Memory B cell (primary cell): ENCODE results near the gene CPN2.

Source experiments
- ATAC-seq: fragments of 150-1000 bp; cut with Tn5 transposase; 2 replicates; pipeline ENCODE4 v1.10.0; 2021; ENCODE audit warnings: low read depth, mild to moderate bottlenecking, moderate library complexity
- DNase-seq, 2 donors: peaks; one replicate each; pipeline ENCODE4 v3.0.0; 2022; ENCODE audit warnings: low spot score in 2 of 2
- H3K27ac Mint-ChIP-seq: one replicate; pipeline ENCODE4 v1.8.0; 2022; ENCODE audit warnings: mild to moderate bottlenecking, moderate library complexity, mixed read lengths
- H3K27me3 Mint-ChIP-seq: one replicate; pipeline ENCODE4 v1.8.0; 2022; ENCODE audit warnings: mixed read lengths
- H3K36me3 Mint-ChIP-seq: one replicate; pipeline ENCODE4 v1.8.0; 2022; ENCODE audit warnings: mild to moderate bottlenecking, mixed read lengths
- H3K4me1 Mint-ChIP-seq: one replicate; pipeline ENCODE4 v1.8.0; 2022; ENCODE audit warnings: mixed read lengths
- H3K4me3 Mint-ChIP-seq: one replicate; pipeline ENCODE4 v1.8.0; 2022; ENCODE audit warnings: mild to moderate bottlenecking, moderate library complexity, mixed read lengths
- H3K9me3 Mint-ChIP-seq: one replicate; pipeline ENCODE4 v1.8.0; 2022; ENCODE audit warnings: mixed read lengths

The CPN2 gene

GRCh38 chr3:194313560-194314387, 37.4 kb downstream of the CPN2 start:
- no peaks in the 10 kb centered on the region for H3K36me3 Mint-ChIP-seq
- H3K4me1 Mint-ChIP-seq = peaks cover 24% of the 10 kb centered on the region
- ATAC-seq = no peak
- H3K27ac Mint-ChIP-seq = no peak overlapping the region
- no peaks in the 10 kb centered on the region for H3K9me3 Mint-ChIP-seq
- peaks cover 14% of the 10 kb centered on the region for H3K27me3 Mint-ChIP-seq
- no peak overlapping the region for H3K4me3 Mint-ChIP-seq
- DNase-seq = no peak

GRCh38 chr3:194312743-194313281, 38.3 kb downstream of the CPN2 start:
- Mint-ChIP-seq H3K27me3 (peaks cover 14% of the 10 kb centered on the region), H3K4me3 (no peak overlapping the region), H3K9me3 (no peaks in the 10 kb centered on the region), H3K36me3 (no peaks in the 10 kb centered on the region), H3K4me1 (peaks cover 26% of the 10 kb centered on the region), H3K27ac (no peak overlapping the region)
- DNase-seq = no peak
- ATAC-seq = no peak

- Mint-ChIP-seq H3K27ac (no peak overlapping the region), H3K4me3 (no peak overlapping the region), H3K27me3 (peaks cover 11% of the 10 kb centered on the region), H3K9me3 (no peaks in the 10 kb centered on the region), H3K4me1 (peaks cover 30% of the 10 kb centered on the region), H3K36me3 (no peaks in the 10 kb centered on the region)
- no peak for DNase-seq
- ATAC-seq = no peak
Observed at GRCh38 chr3:194312186-194312742, 38.9 kb downstream of the CPN2 start.

GRCh38 chr3:194311000-194311399, 40.1 kb downstream of the CPN2 start:
- Mint-ChIP-seq H3K36me3 (no peaks in the 10 kb centered on the region), H3K27ac (no peak overlapping the region), H3K4me1 (peaks cover 39% of the 10 kb centered on the region), H3K9me3 (no peaks in the 10 kb centered on the region), H3K27me3 (peaks cover 8% of the 10 kb centered on the region), H3K4me3 (no peak overlapping the region)
- ATAC-seq = no peak
- DNase-seq = no peak

GRCh38 chr3:194310060-194310835, 40.9 kb downstream of the CPN2 start:
- H3K9me3 Mint-ChIP-seq = no peaks in the 10 kb centered on the region
- peaks cover 41% of the 10 kb centered on the region for H3K4me1 Mint-ChIP-seq
- H3K27ac Mint-ChIP-seq = no peak overlapping the region
- no peak for ATAC-seq
- H3K27me3 Mint-ChIP-seq = peaks cover 8% of the 10 kb centered on the region
- H3K4me3 Mint-ChIP-seq = no peak overlapping the region
- DNase-seq = no peak
- no peaks in the 10 kb centered on the region for H3K36me3 Mint-ChIP-seq

- peaks cover 6% of the 10 kb centered on the region for H3K27me3 Mint-ChIP-seq
- no peak for DNase-seq
- no peak for ATAC-seq
- H3K4me1 Mint-ChIP-seq = peaks cover 41% of the 10 kb centered on the region
- peaks cover 2% of the 10 kb centered on the region for H3K9me3 Mint-ChIP-seq
- H3K27ac Mint-ChIP-seq = no peak overlapping the region
- peaks cover 2% of the 10 kb centered on the region for H3K36me3 Mint-ChIP-seq
- H3K4me3 Mint-ChIP-seq = no peak overlapping the region
Observed at GRCh38 chr3:194308601-194309449, 42.3 kb downstream of the CPN2 start.

- Mint-ChIP-seq H3K4me3 (peak overlapping the region; percentile 9), H3K27ac (peak overlapping the region; percentile 94), H3K4me1 (peaks cover 41% of the 10 kb centered on the region), H3K36me3 (peaks cover 2% of the 10 kb centered on the region), H3K9me3 (peaks cover 2% of the 10 kb centered on the region), H3K27me3 (peaks cover 6% of the 10 kb centered on the region)
- no peak for ATAC-seq
- no peak for DNase-seq
Observed at GRCh38 chr3:194307849-194308248, 43.3 kb downstream of the CPN2 start.

- Mint-ChIP-seq H3K9me3 (peaks cover 2% of the 10 kb centered on the region), H3K27me3 (peaks cover 6% of the 10 kb centered on the region), H3K27ac (peak overlapping the region; percentile 94), H3K4me3 (peak overlapping the region; percentile 73), H3K36me3 (peaks cover 2% of the 10 kb centered on the region), H3K4me1 (peaks cover 36% of the 10 kb centered on the region)
- ATAC-seq (peak; percentile 68), DNase-seq (peak; percentile 57 to 62)
Observed at GRCh38 chr3:194306771-194307640, 44.1 kb downstream of the CPN2 start.

- Mint-ChIP-seq H3K4me1 (peaks cover 36% of the 10 kb centered on the region), H3K9me3 (peaks cover 2% of the 10 kb centered on the region), H3K27ac (peak overlapping the region; percentile 94), H3K27me3 (peaks cover 6% of the 10 kb centered on the region), H3K36me3 (peaks cover 2% of the 10 kb centered on the region), H3K4me3 (peak overlapping the region; percentile 73)
- DNase-seq = peak; percentile 64 to 69
- ATAC-seq = peak; percentile 65
Observed at GRCh38 chr3:194306109-194306686, 44.9 kb downstream of the CPN2 start.

- Mint-ChIP-seq H3K27me3 (peaks cover 2% of the 10 kb centered on the region), H3K9me3 (peaks cover 2% of the 10 kb centered on the region), H3K27ac (peak overlapping the region; percentile 94), H3K4me3 (no peak overlapping the region), H3K4me1 (peaks cover 32% of the 10 kb centered on the region), H3K36me3 (peaks cover 2% of the 10 kb centered on the region)
- DNase-seq (no peak), ATAC-seq (no peak)
Observed at GRCh38 chr3:194305356-194306108, 45.6 kb downstream of the CPN2 start.

GRCh38 chr3:194304186-194304917, 46.8 kb downstream of the CPN2 start:
- DNase-seq (no peak), ATAC-seq (no peak)
- H3K4me3 Mint-ChIP-seq = no peak overlapping the region
- H3K36me3 Mint-ChIP-seq = peaks cover 2% of the 10 kb centered on the region
- peaks cover 2% of the 10 kb centered on the region for H3K27me3 Mint-ChIP-seq
- peaks cover 29% of the 10 kb centered on the region for H3K4me1 Mint-ChIP-seq
- H3K9me3 Mint-ChIP-seq = peaks cover 2% of the 10 kb centered on the region
- no peak overlapping the region for H3K27ac Mint-ChIP-seq
